ENCODE data around the gene KRTAP25-1. TPM values are rescaled to one million over a fixed set of nuclear protein-coding genes. Genes with fewer than 3 reads are reported as not detected.

KRTAP25-1 gene
- total and polyA plus RNA-seq, 8 donors = not detected

DNA sequence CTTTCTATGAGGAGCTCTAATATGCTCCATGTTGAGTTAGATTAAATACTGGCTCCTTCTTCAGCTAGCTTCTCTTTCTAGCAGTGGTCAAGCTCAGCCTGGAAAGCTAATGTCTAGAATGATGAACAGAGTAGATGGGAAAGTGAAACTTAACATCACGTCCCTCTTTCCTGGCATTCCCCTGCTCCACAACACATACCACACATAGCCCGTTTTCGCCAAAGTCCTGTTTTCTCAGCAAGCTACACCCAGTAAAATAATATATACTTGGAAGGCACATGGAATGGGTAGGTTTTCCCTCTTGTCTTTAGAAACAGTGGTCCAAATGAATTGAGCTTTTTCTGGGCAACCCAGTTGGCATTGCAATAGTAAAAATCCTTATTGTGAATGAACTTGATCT, 44.4 kb upstream of the KRTAP25-1 start:
- DNase-seq (no peak), FAIRE-seq (no peak), ATAC-seq (no peak)
- Histone ChIP-seq H3K4me1 (no peaks in the 10 kb centered on the region), H3K27me3 (no peaks in the 10 kb centered on the region), H3K36me3 (no peaks in the 10 kb centered on the region), H3K9me3 (no peaks in the 10 kb centered on the region), H3K27ac (no peak overlapping the region), H3K4me3 (no peak overlapping the region)
- WGBS, 2 donors = 78 to 81% methylated on average over 3 of the region's 3 CpGs
- intact Hi-C loops (cut with DNase I) = loop anchor here in 1 of 3 donors (10.0 kb wide), 1 partner anchor 751 kb away; no protein-coding TSS in a partner anchor
- TF ChIP-seq, protein P1, sequence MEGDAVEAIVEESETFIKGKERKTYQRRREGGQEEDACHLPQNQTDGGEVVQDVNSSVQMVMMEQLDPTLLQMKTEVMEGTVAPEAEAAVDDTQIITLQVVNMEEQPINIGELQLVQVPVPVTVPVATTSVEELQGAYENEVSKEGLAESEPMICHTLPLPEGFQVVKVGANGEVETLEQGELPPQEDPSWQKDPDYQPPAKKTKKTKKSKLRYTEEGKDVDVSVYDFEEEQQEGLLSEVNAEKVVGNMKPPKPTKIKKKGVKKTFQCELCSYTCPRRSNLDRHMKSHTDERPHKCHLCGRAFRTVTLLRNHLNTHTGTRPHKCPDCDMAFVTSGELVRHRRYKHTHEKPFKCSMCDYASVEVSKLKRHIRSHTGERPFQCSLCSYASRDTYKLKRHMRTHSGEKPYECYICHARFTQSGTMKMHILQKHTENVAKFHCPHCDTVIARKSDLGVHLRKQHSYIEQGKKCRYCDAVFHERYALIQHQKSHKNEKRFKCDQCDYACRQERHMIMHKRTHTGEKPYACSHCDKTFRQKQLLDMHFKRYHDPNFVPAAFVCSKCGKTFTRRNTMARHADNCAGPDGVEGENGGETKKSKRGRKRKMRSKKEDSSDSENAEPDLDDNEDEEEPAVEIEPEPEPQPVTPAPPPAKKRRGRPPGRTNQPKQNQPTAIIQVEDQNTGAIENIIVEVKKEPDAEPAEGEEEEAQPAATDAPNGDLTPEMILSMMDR (IDR thresholded peaks at IDR 0.05) = no peak

DNA sequence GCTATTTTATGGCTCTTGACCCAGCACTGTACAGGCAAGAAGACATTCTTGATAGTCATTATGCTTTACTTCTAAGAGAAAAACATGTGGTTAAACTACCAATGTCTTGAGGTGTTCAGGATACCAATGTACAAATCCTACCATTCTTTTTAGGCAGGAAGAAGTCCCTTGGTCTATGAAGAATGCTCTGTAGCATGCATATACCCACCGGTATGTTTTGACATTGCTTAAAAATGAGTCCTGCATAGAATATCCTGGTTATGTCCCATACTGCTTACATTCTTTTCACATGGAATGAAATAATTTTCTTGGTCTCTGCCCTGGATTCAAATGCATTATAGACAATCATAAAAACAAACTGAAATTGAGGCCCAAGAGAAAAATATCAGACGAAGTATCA, 43.4 kb upstream of the KRTAP25-1 start:
- no peak overlapping the region for H3K4me3 ChIP-seq
- H3K27ac ChIP-seq = no peak overlapping the region
- no peaks in the 10 kb centered on the region for H3K4me1 ChIP-seq
- H3K36me3 ChIP-seq = no peaks in the 10 kb centered on the region
- FAIRE-seq (no peak), ATAC-seq (no peak), DNase-seq (no peak)
- no peaks in the 10 kb centered on the region for H3K27me3 ChIP-seq
- no peaks in the 10 kb centered on the region for H3K9me3 ChIP-seq
- TF ChIP-seq, protein P1 (IDR thresholded peaks at IDR 0.05) = no peak
- WGBS, 2 donors = 90 to 93% methylated on average over 2 of the region's 2 CpGs
- intact Hi-C loops (cut with DNase I) = loop anchor here in 1 of 3 donors (10.0 kb wide), 1 partner anchor 752 kb away; no protein-coding TSS in a partner anchor

DNA sequence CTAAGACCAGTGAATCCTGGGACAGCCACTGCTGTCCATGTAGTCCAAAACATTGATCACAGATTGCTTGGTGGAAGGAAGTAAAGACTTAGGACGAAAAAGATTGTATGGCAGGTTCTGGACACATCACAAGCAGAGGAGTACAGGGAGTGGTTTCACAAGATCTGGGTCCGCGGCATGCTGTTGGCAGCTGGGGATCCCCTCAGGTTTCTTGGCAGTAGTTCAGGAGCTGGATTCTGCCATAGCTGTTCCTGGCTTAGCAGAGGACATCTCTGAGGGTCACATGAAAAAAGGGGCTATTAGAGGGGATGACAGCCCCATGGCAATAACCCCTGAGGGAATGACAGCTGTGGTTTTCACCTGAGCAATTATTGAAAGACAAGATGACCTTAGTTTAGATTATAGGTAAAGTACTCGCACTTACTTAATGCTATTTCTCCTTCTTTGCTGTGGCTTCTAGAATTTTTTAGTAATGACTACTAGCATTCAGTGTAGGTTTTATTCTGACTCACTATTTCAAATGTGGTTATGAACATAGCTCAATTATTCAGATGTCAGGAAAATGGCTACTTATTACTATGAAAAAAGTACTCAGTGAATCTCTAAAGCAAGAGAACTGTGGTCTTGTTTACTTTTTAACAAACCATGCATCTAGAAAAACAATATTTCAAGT, 40.0 kb upstream of the KRTAP25-1 start:
- no peak overlapping the region for H3K27ac ChIP-seq
- no peak for DNase-seq
- intact Hi-C loops (cut with DNase I) = no loop called here
- no peaks in the 10 kb centered on the region for H3K36me3 ChIP-seq
- no peak overlapping the region for H3K4me3 ChIP-seq
- no peaks in the 10 kb centered on the region for H3K9me3 ChIP-seq
- TF ChIP-seq, protein P1 (IDR thresholded peaks at IDR 0.05) = no peak
- H3K27me3 ChIP-seq = no peaks in the 10 kb centered on the region
- WGBS, 2 donors = 75 to 81% methylated on average over 4 of the region's 4 CpGs
- no peak for ATAC-seq
- H3K4me1 ChIP-seq = no peaks in the 10 kb centered on the region
- no peak for FAIRE-seq

DNA sequence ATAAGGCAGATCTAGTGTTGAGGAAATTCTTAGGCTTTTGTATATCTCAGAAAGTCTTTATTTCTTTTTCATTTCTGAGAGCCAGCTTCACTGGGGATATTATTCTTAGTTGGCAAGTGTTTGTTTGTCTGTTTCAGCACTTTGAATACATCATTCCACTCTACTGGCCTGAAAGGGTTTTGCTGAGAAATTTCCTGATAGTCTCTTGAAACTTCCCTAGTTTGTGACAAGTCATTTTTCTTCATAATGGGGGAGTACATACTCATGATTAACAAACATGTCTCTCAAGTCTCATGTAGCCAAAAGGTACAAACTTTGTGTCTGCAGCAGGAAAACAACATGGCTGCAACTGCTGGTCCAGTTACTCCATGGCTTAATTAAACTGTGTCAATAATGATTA, 37.1 kb upstream of the KRTAP25-1 start:
- Histone ChIP-seq H3K36me3 (no peaks in the 10 kb centered on the region), H3K4me3 (no peak overlapping the region), H3K9me3 (no peaks in the 10 kb centered on the region), H3K27ac (no peak overlapping the region), H3K27me3 (no peaks in the 10 kb centered on the region), H3K4me1 (no peaks in the 10 kb centered on the region)
- DNase-seq = no peak
- TF ChIP-seq, protein P1 (IDR thresholded peaks at IDR 0.05) = no peak
- no peak for FAIRE-seq
- intact Hi-C loops (cut with DNase I) = no loop called here
- ATAC-seq = no peak

DNA sequence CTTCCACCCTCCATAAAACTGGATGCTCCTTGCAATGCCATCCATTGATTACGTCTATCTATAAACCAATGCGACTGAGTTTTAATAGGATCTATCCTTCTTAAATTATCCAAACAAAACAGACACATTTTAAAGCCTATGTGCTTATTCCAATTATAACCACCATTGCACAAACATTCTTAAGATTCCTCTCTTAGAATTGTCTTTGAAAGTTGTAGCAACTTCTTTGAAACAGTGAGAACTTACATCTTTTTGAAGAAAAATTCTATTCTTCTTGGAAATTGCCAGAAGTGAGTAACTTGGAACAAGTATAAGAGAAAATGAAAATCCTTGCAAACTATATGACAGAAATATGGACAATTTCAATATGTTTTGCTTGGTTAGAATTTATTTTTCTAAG, 30.9 kb upstream of the KRTAP25-1 start, which contains the start of gene KRTAP26-1:
TSS of gene KRTAP26-1 (minus strand) at position 101 of the 400 bp plus-strand sequence. CDS start 280 bp downstream, outside the sequence.
- intact Hi-C loops (cut with DNase I) = no loop called here
- no peak for ATAC-seq
- WGBS, 2 donors = 90 to 93% methylated on average over 2 of the region's 2 CpGs
- no peaks in the 10 kb centered on the region for H3K36me3 ChIP-seq
- no peak within 1 kb of the TSS for H3K27ac ChIP-seq
- no peak for DNase-seq
- TF ChIP-seq, protein P1 (IDR thresholded peaks at IDR 0.05) = no peak
- H3K4me1 ChIP-seq = no peaks in the 10 kb centered on the region
- no peak for FAIRE-seq
- no peaks in the 10 kb centered on the region for H3K27me3 ChIP-seq
- H3K4me3 ChIP-seq = no peak within 1 kb of the TSS
- no peaks in the 10 kb centered on the region for H3K9me3 ChIP-seq
